NT2/D1 (cell line): ENCODE results near the gene SCML1.

Experiments
- SUZ12 ChIP-seq: IDR thresholded peaks from 2 replicates; pipeline ENCODE4 v1.6.1; 2011; ENCODE audit not compliant: insufficient read length, insufficient read depth; ENCODE audit errors: extremely low read depth
- YY1 ChIP-seq: IDR thresholded peaks from 2 replicates; pipeline ENCODE4 v1.6.1; 2011; ENCODE audit not compliant: insufficient read length, insufficient read depth
- ZNF274 ChIP-seq: IDR thresholded peaks from 2 replicates; pipeline ENCODE4 v1.6.1; 2011; ENCODE audit warnings: mild to moderate bottlenecking, low read depth, low read length

GRCh38 chrX:17710871-17711301, 26.4 kb upstream of the SCML1 start:
- TF ChIP-seq SUZ12 (no peak), YY1 (no peak), ZNF274 (no peak)
